Measurements from ENCODE around the gene NPHS1. TPM values are rescaled to one million over a fixed set of nuclear protein-coding genes. Genes with fewer than 3 reads are reported as not detected.
"Not testable (repeated sequence)": the region's sequence is repeated elsewhere in the genome, so short reads cannot be mapped to it uniquely, and the experiment has no call there.

NPHS1 gene
- total RNA-seq, 3 donors from 2014 or later: 0.09 TPM; not detected in 2

DNA sequence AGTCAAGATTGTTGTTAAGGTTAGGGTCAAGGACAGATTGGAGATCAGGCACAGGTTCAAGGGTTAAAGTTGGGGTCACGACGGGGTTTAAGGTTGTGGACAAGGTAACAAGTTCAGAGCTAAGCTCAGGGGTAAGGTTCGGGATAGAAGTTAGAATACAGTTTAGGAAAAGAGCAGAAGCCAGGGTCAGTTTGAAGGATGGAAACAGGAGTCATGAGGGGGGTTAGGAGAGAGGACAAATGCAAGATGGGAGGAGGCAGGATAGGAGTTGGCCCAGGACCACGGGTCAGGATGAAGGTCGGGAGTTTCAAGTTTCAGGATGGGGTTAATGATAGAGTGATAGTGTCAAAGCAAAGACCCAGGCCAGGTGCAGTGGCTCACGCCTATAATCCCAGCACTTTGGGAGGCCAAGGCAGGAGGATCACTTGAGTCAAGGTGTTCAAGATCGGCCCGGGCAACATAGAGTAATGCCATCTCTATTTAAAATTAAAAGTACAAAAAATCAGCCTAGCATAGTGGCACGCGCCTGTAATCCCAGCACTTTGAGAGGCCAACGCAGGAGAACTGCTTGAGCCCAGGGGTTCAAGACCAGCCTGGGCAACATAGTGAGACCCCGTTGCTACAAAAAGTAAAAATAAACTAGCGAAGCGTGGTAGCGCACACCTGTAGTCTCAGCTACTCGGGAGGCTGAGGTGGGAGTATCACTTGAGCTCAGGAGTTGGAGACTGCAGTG, 7.7 kb downstream of the NPHS1 start:
- TF ChIP-seq, protein P1, sequence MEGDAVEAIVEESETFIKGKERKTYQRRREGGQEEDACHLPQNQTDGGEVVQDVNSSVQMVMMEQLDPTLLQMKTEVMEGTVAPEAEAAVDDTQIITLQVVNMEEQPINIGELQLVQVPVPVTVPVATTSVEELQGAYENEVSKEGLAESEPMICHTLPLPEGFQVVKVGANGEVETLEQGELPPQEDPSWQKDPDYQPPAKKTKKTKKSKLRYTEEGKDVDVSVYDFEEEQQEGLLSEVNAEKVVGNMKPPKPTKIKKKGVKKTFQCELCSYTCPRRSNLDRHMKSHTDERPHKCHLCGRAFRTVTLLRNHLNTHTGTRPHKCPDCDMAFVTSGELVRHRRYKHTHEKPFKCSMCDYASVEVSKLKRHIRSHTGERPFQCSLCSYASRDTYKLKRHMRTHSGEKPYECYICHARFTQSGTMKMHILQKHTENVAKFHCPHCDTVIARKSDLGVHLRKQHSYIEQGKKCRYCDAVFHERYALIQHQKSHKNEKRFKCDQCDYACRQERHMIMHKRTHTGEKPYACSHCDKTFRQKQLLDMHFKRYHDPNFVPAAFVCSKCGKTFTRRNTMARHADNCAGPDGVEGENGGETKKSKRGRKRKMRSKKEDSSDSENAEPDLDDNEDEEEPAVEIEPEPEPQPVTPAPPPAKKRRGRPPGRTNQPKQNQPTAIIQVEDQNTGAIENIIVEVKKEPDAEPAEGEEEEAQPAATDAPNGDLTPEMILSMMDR (IDR thresholded peaks at IDR 0.05): no peak
- Histone ChIP-seq H3K4me3 (no peak overlapping the region), H3K36me3 (ENCODE audit: low read depth) (no peaks in the 10 kb centered on the region), H3K9me3 (no peaks in the 10 kb centered on the region), H3K4me1 (ENCODE audit: low read depth) (peaks cover 14% of the 10 kb centered on the region)
- intact Hi-C loops (cut with DNase I, micrococcal nuclease): no loop called here
- ATAC-seq (no peak), DNase-seq (no peak)

DNA sequence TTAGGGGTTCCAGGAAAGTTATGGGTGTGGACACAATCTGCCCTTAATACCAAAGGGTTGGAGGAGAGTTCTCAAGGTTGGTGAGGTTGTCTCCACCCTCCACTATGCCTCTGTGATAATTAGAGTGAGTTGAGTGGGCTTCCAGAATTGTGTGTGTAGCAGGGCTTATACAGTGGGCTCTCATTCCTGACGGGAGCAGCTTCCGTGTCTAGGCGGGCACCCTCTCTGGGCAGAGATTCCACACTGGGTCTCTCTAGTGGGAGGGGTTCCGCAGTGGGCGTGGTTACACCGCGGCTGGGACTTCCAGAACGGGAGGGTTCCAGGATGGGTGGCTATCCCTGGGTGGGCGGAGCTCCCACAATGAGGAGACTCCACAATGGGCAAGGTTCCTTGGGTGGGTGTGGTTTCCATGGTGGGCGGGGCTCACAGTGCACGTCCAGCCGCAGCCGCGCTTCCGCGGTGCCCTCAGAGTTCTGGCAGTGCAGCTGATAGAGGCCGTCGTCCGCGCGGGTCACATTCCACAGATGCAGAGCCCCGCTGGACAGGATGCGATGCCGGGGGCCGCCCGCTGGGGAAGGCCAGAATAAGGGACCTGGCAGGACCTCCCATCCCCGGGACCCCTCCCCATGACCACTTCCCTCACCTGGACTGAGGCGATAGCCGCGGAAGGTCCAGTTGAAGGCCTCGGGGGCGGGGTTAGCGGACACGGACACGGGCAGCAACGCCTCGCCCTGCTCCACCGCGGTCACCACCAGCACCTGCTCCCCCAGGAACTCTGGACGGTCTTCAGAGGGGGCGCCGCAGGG, 8.4 kb downstream of the NPHS1 start:
- DNase-seq (peak; percentile 49 to 75 (median 64)), ATAC-seq (peak; percentile 73)
- no peaks in the 10 kb centered on the region for H3K9me3 ChIP-seq
- H3K4me1 ChIP-seq (ENCODE audit: low read depth): peaks cover 14% of the 10 kb centered on the region
- H3K36me3 ChIP-seq (ENCODE audit: low read depth): no peaks in the 10 kb centered on the region
- H3K4me3 ChIP-seq: no peak overlapping the region
- TF ChIP-seq, protein P1 (IDR thresholded peaks at IDR 0.05): no peak
- intact Hi-C loops (cut with DNase I, micrococcal nuclease): no loop called here

DNA sequence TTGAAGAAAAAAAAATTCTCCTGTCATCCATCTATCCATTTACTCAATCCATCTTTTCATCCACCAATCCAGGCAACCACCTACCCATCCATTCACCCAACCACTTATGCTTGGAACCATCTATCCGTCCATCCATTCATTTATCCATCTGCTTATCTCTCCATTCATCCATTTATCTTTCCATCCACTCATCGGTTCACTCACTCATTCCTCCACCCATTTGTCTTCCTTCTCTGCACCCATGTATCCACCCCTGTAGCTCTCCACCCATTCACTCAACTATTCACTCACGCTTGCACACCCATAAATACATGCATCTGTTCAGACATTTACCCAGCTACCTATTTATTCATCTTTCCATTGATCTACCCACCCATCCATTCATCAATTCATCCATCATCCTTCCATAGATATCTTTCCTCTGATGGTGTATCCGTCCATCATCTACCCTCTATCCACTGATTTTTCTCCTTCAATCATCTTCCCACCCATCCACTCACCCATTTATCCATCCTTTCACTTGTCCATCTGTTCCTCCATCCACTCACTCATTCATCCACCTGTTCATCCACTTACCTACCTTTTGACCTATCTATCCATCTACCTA, 9.5 kb downstream of the NPHS1 start:
- ATAC-seq (no peak), DNase-seq (no peak)
- Histone ChIP-seq H3K4me3 (no peak overlapping the region), H3K36me3 (ENCODE audit: low read depth) (no peaks in the 10 kb centered on the region), H3K9me3 (no peaks in the 10 kb centered on the region), H3K4me1 (ENCODE audit: low read depth) (peaks cover 14% of the 10 kb centered on the region)
- TF ChIP-seq, protein P1 (IDR thresholded peaks at IDR 0.05): no peak
- intact Hi-C loops (cut with DNase I, micrococcal nuclease): no loop called here

DNA sequence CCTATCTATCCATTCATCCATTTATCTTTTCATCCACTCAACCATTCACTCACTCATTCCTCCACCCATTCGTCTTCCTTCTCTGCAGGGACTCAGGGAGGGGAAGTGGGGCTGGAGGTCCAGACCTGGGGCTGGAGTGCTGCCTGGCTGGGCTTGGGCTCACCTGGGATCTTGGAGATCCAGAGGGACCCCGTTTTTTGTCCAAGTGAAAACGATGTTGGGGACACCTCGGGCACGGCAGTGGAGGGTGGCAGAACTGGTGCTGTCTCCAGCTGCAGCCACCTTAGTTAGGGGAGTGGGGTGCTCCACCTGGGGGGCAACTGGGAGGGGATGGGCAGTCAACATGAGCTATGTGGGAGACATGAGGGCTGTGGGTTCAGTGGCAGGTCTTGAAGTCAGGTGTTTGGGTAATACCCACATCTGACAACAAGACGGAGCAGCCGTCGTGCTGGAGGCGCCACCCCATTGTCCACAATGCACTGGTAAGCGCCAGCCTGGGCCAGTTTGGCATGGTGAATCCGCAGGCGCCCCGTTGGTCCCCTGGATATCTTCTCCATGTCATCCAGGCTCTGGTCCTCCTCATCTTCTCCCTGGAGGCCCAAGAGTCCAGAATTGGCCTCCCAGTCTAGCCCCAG, 10.2 kb downstream of the NPHS1 start:
- no peaks in the 10 kb centered on the region for H3K9me3 ChIP-seq
- TF ChIP-seq, protein P1 (IDR thresholded peaks at IDR 0.05): no peak
- intact Hi-C loops (cut with DNase I, micrococcal nuclease): no loop called here
- H3K4me3 ChIP-seq: no peak overlapping the region
- H3K36me3 ChIP-seq (ENCODE audit: low read depth): no peaks in the 10 kb centered on the region
- H3K4me1 ChIP-seq (ENCODE audit: low read depth): peaks cover 14% of the 10 kb centered on the region
- DNase-seq (no peak), ATAC-seq (no peak)

DNA sequence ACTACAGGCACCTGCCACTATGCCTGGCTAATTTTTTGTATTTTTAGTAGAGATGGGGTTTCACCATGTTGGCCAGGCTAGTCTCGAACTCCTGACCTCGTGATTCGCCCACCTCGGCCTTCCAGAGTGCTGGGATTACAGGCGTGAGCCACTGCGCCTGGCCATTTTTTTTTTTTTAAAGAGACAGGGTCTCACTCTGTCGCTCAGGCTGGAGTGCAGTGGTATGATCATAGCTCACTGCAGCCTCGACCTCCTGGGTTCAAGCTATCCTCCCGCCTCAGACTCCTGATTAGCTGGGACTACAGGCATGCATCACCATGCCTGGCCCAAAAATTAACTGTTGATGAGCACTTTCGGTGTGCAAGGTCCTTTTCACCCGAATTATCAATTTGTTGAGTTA, 16.2 kb downstream of the NPHS1 start:
- H3K4me3 ChIP-seq; intact Hi-C loops (cut with DNase I, micrococcal nuclease); H3K4me1 ChIP-seq (ENCODE audit: low read depth); H3K36me3 ChIP-seq (ENCODE audit: low read depth); DNase-seq; ATAC-seq; H3K9me3 ChIP-seq: not testable (repeated sequence)

Data from mucosa of descending colon (tissue), 3 donors.